Hepatocyte (in vitro differentiated cells): Measurements from ENCODE around the gene CUL1. TPM values are rescaled to one million over a fixed set of nuclear protein-coding genes. Genes with fewer than 3 reads are reported as not detected.
A peak's percentile ranks its signal among the peaks of the same experiment; 100 is the strongest.

ENCODE experiments used
- DNase-seq: peaks from one replicate; pipeline ENCODE4 v3.0.0-alpha.2; 2016; ENCODE audit warnings: low spot score
- H2AFZ ChIP-seq: fragments of 200-600 bp; sonication (generic); 2 replicates; pipeline ENCODE4 v1.6.0; 2016; ENCODE audit warnings: antibody characterized with exemption, mild to moderate bottlenecking
- H3K27ac ChIP-seq: fragments of 200-600 bp; sonication (generic); 2 replicates; pipeline ENCODE4 v1.5.1; 2016; ENCODE audit warnings: mild to moderate bottlenecking
- H3K27me3 ChIP-seq: fragments of 200-600 bp; sonication (generic); 2 replicates; pipeline ENCODE4 v1.6.1; 2016
- H3K36me3 ChIP-seq: fragments of 200-600 bp; sonication (generic); replicated peaks from 2 replicates; pipeline ENCODE4 v1.5.1; 2016; ENCODE audit warnings: low read depth; ENCODE audit not compliant: insufficient read depth
- H3K4me1 ChIP-seq: fragments of 200-600 bp; sonication (generic); 2 replicates; pipeline ENCODE4 v1.5.1; 2016; ENCODE audit warnings: mild to moderate bottlenecking, moderate library complexity; ENCODE audit not compliant: insufficient read depth
- H3K4me2 ChIP-seq: fragments of 200-600 bp; sonication (generic); 2 replicates; pipeline ENCODE4 v1.6.0; 2016
- H3K4me3 ChIP-seq: fragments of 200-600 bp; sonication (generic); 2 replicates; pipeline ENCODE4 v1.5.1; 2016; ENCODE audit warnings: mild to moderate bottlenecking
- H3K79me2 ChIP-seq: fragments of 200-600 bp; sonication (generic); 2 replicates; pipeline ENCODE4 v1.6.0; 2017; ENCODE audit warnings: mild to moderate bottlenecking
- H3K9me2 ChIP-seq: fragments of 200-600 bp; sonication (generic); replicated peaks from 2 replicates; pipeline ENCODE4 v1.6.0; 2017; ENCODE audit warnings: mild to moderate bottlenecking; ENCODE audit not compliant: insufficient read depth
- H3K9me3 ChIP-seq: fragments of 200-600 bp; sonication (generic); 2 replicates; pipeline ENCODE4 v1.5.1; 2016; ENCODE audit warnings: low read depth, mild to moderate bottlenecking
- H4K20me1 ChIP-seq: fragments of 200-600 bp; sonication (generic); 2 replicates; pipeline ENCODE4 v1.6.0; 2016; ENCODE audit warnings: mild to moderate bottlenecking; ENCODE audit not compliant: insufficient read depth, poor library complexity, severe bottlenecking
- EZH2 ChIP-seq: fragments of 200-600 bp; sonication (generic); IDR thresholded peaks from 2 replicates; pipeline ENCODE4 v1.6.1; 2016; ENCODE audit warnings: antibody characterized with exemption, mild to moderate bottlenecking, borderline replicate concordance
- EZH2phosphoT487 ChIP-seq: fragments of 200-600 bp; sonication (generic); IDR thresholded peaks from one replicate; pipeline ENCODE4 v1.6.1; 2018; ENCODE audit warnings: antibody characterized with exemption, mild to moderate bottlenecking, low read depth, moderate library complexity; ENCODE audit not compliant: unreplicated experiment, severe bottlenecking
- WGBS: methylation state at CpG from one replicate; pipeline ENCODE4 v1.1.6; 2016; ENCODE audit warnings: low lambda C conversion rate; ENCODE audit errors: missing lambda C conversion rate; 5-methylcytosine and 5-hydroxymethylcytosine counted together
- polyA plus RNA-seq: library from polyadenylated mRNA; unstranded; fragments of >200 nt; fragmentation: Nextera tagmentation; extraction: Ambion mirVana; gene quantifications from 2 replicates; pipeline ENCODE4 v1.2.1, GENCODE V29; 2016
- total RNA-seq: library from RNA; depleted of rRNA; stranded (reverse); fragments of >200 nt; gene quantifications from 2 replicates; pipeline ENCODE4 v1.2.3, GENCODE V29; 2014
- TF ChIP-seq, protein P1 (sequence below): fragments of 200-600 bp; sonication (generic); IDR thresholded peaks from 2 replicates; pipeline ENCODE4 v1.5.1; 2016; ENCODE audit warnings: antibody characterized with exemption, mild to moderate bottlenecking; ENCODE audit not compliant: poor library complexity

The CUL1 gene
- total and polyA plus RNA-seq, 2 experiments from 2014 or later: 56.7 to 68.4 TPM

GRCh38 chr7:148696787-148697186 is 1.9 kb upstream of the CUL1 start:
- Histone ChIP-seq H3K79me2 (peaks cover 40% of the 10 kb centered on the region), H3K27me3 (no peaks in the 10 kb centered on the region), H3K9me3 (no peaks in the 10 kb centered on the region), H3K27ac (no peak overlapping the region), H2AFZ (no peak overlapping the region), H4K20me1 (peaks cover 21% of the 10 kb centered on the region), H3K4me3 (no peak overlapping the region), H3K4me1 (peaks cover 13% of the 10 kb centered on the region), H3K4me2 (peak overlapping the region; percentile 89), H3K36me3 (no peaks in the 10 kb centered on the region), H3K9me2 (no peaks in the 10 kb centered on the region)
- TF ChIP-seq EZH2phosphoT487 (no peak), EZH2 (no peak)
- TF ChIP-seq, protein P1, sequence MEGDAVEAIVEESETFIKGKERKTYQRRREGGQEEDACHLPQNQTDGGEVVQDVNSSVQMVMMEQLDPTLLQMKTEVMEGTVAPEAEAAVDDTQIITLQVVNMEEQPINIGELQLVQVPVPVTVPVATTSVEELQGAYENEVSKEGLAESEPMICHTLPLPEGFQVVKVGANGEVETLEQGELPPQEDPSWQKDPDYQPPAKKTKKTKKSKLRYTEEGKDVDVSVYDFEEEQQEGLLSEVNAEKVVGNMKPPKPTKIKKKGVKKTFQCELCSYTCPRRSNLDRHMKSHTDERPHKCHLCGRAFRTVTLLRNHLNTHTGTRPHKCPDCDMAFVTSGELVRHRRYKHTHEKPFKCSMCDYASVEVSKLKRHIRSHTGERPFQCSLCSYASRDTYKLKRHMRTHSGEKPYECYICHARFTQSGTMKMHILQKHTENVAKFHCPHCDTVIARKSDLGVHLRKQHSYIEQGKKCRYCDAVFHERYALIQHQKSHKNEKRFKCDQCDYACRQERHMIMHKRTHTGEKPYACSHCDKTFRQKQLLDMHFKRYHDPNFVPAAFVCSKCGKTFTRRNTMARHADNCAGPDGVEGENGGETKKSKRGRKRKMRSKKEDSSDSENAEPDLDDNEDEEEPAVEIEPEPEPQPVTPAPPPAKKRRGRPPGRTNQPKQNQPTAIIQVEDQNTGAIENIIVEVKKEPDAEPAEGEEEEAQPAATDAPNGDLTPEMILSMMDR: no peak
- 90% methylated on average over 5 of the region's 5 CpGs for WGBS
- DNase-seq: no peak

DNA sequence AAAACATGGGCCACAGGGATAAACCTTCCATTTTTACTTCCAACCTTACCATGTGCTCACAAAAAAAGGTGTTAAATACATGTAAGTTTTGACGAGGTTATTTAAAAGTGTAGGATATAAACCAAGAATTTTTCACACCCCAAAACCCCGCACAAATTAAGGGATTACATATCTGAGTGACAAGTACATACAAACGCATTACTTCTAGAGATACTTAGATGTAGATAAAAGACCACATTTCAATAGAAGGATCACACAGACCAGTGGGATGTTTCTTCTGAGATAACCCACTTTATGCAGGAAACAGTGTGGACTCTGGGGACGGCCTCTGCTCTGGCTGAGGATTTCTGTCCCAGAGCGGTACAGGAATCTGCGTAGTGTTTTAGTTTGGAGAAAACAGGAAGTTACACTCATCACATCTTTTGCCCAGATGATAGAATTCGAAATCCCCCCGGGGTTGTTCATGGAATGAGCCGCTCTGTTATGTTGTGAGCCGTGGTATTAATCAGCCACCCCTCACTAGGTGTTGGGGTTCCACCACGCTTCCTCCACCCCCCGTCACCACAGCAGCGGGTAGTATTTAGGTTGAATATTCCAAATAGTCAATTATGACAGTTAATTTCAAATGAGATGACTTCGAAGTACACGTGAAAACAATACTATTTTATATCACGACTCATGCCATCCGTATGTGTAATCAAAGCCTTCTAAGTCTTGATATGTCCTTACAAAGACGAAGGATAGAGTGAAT is 1.3 kb upstream of the CUL1 start:
- no peak for TF ChIP-seq EZH2
- TF ChIP-seq EZH2phosphoT487: no peak
- TF ChIP-seq, protein P1: no peak
- no peak for DNase-seq
- Histone ChIP-seq H3K4me1 (peaks cover 14% of the 10 kb centered on the region), H3K36me3 (no peaks in the 10 kb centered on the region), H2AFZ (peak overlapping the region; percentile 92), H3K9me3 (no peaks in the 10 kb centered on the region), H3K9me2 (no peaks in the 10 kb centered on the region), H3K4me3 (peak overlapping the region; percentile 90), H3K4me2 (peak overlapping the region; percentile 89), H3K79me2 (peaks cover 47% of the 10 kb centered on the region), H3K27me3 (no peaks in the 10 kb centered on the region), H3K27ac (peak overlapping the region; percentile 100), H4K20me1 (peaks cover 28% of the 10 kb centered on the region)
- 36% methylated on average over 18 of the region's 18 CpGs for WGBS

GRCh38 chr7:148698007-148698396 is 701 bp upstream of the CUL1 start:
- Histone ChIP-seq H3K79me2 (peaks cover 53% of the 10 kb centered on the region), H3K27me3 (no peaks in the 10 kb centered on the region), H3K9me2 (no peaks in the 10 kb centered on the region), H3K4me2 (peak overlapping the region; percentile 89), H2AFZ (peak overlapping the region; percentile 92), H3K4me3 (peak overlapping the region; percentile 90), H4K20me1 (peaks cover 34% of the 10 kb centered on the region), H3K27ac (peak overlapping the region; percentile 100), H3K36me3 (no peaks in the 10 kb centered on the region), H3K4me1 (peaks cover 16% of the 10 kb centered on the region), H3K9me3 (no peaks in the 10 kb centered on the region)
- DNase-seq: no peak
- WGBS: under 1% methylated on average over 11 of the region's 17 CpGs
- TF ChIP-seq, protein P1: no peak
- TF ChIP-seq EZH2phosphoT487 (no peak), EZH2 (no peak)
